GM12878 (cell line): ENCODE results near the gene SRD5A1. TPM values are rescaled to one million over a fixed set of nuclear protein-coding genes. Genes with fewer than 3 reads are reported as not detected.

Experiments
- BHLHE40 ChIP-seq, 2 experiments: fragments of 450-650 bp in 1 of 2; IDR thresholded peaks; 2 replicates each; pipeline ENCODE4 v1.6.1; 2011 to 2017; ENCODE audit warnings: low read depth in 2 of 2, borderline replicate concordance in 1 of 2, improper control_type of control experiment in 1 of 2, low read length in 1 of 2, mild to moderate bottlenecking in 1 of 2
- CEBPB ChIP-seq, 2 experiments: fragments of 150-350 bp in 1 of 2; IDR thresholded peaks; 2 replicates each; pipeline ENCODE4 v1.6.1; 2012 to 2014; ENCODE audit warnings: low read depth in 2 of 2, low read length in 2 of 2, borderline replicate concordance in 1 of 2, inconsistent platforms in 1 of 2
- EED ChIP-seq: sonication (generic); IDR thresholded peaks from 2 replicates; pipeline ENCODE4 v1.6.1; 2016; ENCODE audit warnings: antibody characterized with exemption, low read depth
- IKZF2 ChIP-seq, 2 experiments: fragments of 450-650 bp; IDR thresholded peaks; 2 replicates each; pipeline ENCODE4 v1.6.1; 2017; ENCODE audit warnings: mild to moderate bottlenecking in 2 of 2, moderate library complexity in 2 of 2
- MYC ChIP-seq: IDR thresholded peaks from 2 replicates; pipeline ENCODE4 v1.6.1; 2011; ENCODE audit warnings: mild to moderate bottlenecking, low read length, moderate library complexity, inconsistent platforms; ENCODE audit not compliant: insufficient read depth, insufficient replicate concordance, insufficient read length, severe bottlenecking
- NR2F1 ChIP-seq: fragments of 450-650 bp; conservative IDR thresholded peaks from 2 replicates; pipeline ENCODE4 v1.6.1; 2017; ENCODE audit warnings: mild to moderate bottlenecking
- PAX5 ChIP-seq: IDR thresholded peaks from 2 replicates; pipeline ENCODE4 v1.6.1; 2011; ENCODE audit warnings: low read depth, low read length, borderline replicate concordance
- POU2F2 ChIP-seq: IDR thresholded peaks from 3 replicates; pipeline ENCODE4 v1.6.1; 2011; ENCODE audit warnings: low read depth, mild to moderate bottlenecking, low read length, borderline replicate concordance
- RUNX3 ChIP-seq: IDR thresholded peaks from 2 replicates; pipeline ENCODE4 v1.6.1; 2012; ENCODE audit warnings: low read length, inconsistent platforms
- SMAD5 ChIP-seq: IDR thresholded peaks from 2 replicates; pipeline ENCODE4 v1.6.1; 2016; ENCODE audit warnings: antibody characterized with exemption, low read depth
- TARDBP ChIP-seq: IDR thresholded peaks from 2 replicates; pipeline ENCODE4 v1.6.1; 2016; ENCODE audit warnings: borderline replicate concordance
- ZBED1 ChIP-seq: IDR thresholded peaks from 2 replicates; pipeline ENCODE4 v1.6.1; 2016; ENCODE audit warnings: borderline replicate concordance
- ZNF217 ChIP-seq: fragments of 450-650 bp; IDR thresholded peaks from 2 replicates; pipeline ENCODE4 v1.6.1; 2017; ENCODE audit warnings: antibody characterized with exemption, mild to moderate bottlenecking
- ZNF24 ChIP-seq: fragments of 450-650 bp; IDR thresholded peaks from 2 replicates; pipeline ENCODE4 v1.6.1; 2017; ENCODE audit warnings: antibody characterized with exemption, mild to moderate bottlenecking
- polyA plus RNA-seq, 11 experiments: library from polyadenylated mRNA; depleted of rRNA in 4 of 11; unstranded in 6 of 11; stranded (reverse) in 5 of 11; fragments of >200 nt; fragmentation: Nextera tagmentation in 4 of 11; fragmentation: Illumina TruSeq in 1 of 11; extraction: Ambion mirVana in 4 of 11; extraction: Trizol in 1 of 11; gene quantifications; 1 replicate in 1 of 11; 2 replicates in 10 of 11; pipeline versions ENCODE4 v1.2.1 to v1.2.3, GENCODE V29; 2011 to 2016; ENCODE audit warnings: inconsistent platforms in 2 of 11, missing spikeins in 2 of 11, low read depth in 1 of 11
- total RNA-seq, 4 experiments: library from RNA; depleted of rRNA in 3 of 4; stranded (reverse); fragments of >200 nt in 3 of 4; fragmentation: Illumina TruSeq in 1 of 4; extraction: Trizol in 1 of 4; gene quantifications; 2 replicates each; pipeline versions ENCODE4 v1.2.1 to v1.2.3, GENCODE V29; 2013 to 2021
- TF ChIP-seq, protein P1 (sequence below): fragments of 450-650 bp; IDR thresholded peaks from 2 replicates; pipeline ENCODE4 v1.6.1; 2016; ENCODE audit warnings: mild to moderate bottlenecking
- TF ChIP-seq, protein P2 (sequence below): IDR thresholded peaks from 2 replicates; pipeline ENCODE4 v1.6.1; 2011; ENCODE audit warnings: low read depth, low read length, improper control_type of control experiment, borderline replicate concordance
- TF ChIP-seq, protein P3 (sequence below): IDR thresholded peaks from 2 replicates; pipeline ENCODE4 v1.6.1; 2012; ENCODE audit warnings: mild to moderate bottlenecking, low read depth, low read length
- TF ChIP-seq, protein P4 (sequence below): fragments of 450-650 bp; IDR thresholded peaks from 2 replicates; pipeline ENCODE4 v1.6.1; 2017; ENCODE audit warnings: antibody characterized with exemption, mild to moderate bottlenecking, moderate library complexity
- TF ChIP-seq, protein P5 (sequence below): fragments of 450-650 bp; IDR thresholded peaks from 2 replicates; pipeline ENCODE4 v1.6.1; 2017; ENCODE audit warnings: borderline replicate concordance

SRD5A1 gene
- total and polyA plus RNA-seq, 10 of the 15 experiments (the other 5 are each of a cell fraction or from before 2014, with no cell fraction given) = 0.76 to 20.1 (median 12.3) TPM

DNA sequence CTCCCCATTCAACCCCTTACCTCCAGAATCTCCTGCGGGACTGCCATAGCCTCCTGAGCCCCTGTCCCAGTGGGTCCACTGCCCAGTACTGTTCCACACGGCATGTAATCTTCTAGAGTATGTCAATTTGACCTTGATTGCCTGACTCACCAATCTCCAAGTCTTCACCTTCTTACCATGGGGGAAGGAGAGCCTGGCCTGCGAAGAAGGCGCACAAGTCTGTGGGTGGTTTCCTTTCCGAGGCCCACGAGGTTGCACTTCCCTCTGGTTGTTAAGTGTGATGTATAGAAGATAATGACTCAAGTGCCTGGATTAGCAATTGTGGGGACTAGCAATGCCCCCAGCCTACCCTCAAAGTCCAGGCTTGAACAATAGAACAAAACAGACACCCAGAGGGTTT lies 71.8 kb downstream of the SRD5A1 start (continued):
- TF ChIP-seq, protein P1, sequence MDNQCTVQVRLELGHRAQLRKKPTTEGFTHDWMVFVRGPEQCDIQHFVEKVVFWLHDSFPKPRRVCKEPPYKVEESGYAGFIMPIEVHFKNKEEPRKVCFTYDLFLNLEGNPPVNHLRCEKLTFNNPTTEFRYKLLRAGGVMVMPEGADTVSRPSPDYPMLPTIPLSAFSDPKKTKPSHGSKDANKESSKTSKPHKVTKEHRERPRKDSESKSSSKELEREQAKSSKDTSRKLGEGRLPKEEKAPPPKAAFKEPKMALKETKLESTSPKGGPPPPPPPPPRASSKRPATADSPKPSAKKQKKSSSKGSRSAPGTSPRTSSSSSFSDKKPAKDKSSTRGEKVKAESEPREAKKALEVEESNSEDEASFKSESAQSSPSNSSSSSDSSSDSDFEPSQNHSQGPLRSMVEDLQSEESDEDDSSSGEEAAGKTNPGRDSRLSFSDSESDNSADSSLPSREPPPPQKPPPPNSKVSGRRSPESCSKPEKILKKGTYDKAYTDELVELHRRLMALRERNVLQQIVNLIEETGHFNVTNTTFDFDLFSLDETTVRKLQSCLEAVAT = 0 out of 2 replicates have a peak, but pooled peaks have one; percentile 24
- TF ChIP-seq ZNF217 = no peak
- no peak for TF ChIP-seq CEBPB (IDR thresholded peaks at IDR 0.05; ENCODE audit: borderline replicate concordance in 1 of 2, low read depth in 2 of 2, low read length in 2 of 2)
- peak; percentile 61 to 68; a peak in 3 of 4 replicates for TF ChIP-seq IKZF2 (IDR thresholded peaks at IDR 0.05)
- no peak for TF ChIP-seq MYC
- TF ChIP-seq RUNX3 = peak; percentile 62
- TF ChIP-seq ZBED1 = no peak
- TF ChIP-seq BHLHE40 (IDR thresholded peaks at IDR 0.05; ENCODE audit: borderline replicate concordance in 1 of 2, low read depth in 2 of 2, low read length in 1 of 2) = peak in 1 of 2 experiments; percentile 40; a peak in 1 of 4 replicates
- TF ChIP-seq ZNF24 = no peak
- no peak for TF ChIP-seq POU2F2
- TF ChIP-seq, protein P2, sequence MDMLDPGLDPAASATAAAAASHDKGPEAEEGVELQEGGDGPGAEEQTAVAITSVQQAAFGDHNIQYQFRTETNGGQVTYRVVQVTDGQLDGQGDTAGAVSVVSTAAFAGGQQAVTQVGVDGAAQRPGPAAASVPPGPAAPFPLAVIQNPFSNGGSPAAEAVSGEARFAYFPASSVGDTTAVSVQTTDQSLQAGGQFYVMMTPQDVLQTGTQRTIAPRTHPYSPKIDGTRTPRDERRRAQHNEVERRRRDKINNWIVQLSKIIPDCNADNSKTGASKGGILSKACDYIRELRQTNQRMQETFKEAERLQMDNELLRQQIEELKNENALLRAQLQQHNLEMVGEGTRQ = no peak
- TF ChIP-seq NR2F1 = no peak
- TF ChIP-seq, protein P3, sequence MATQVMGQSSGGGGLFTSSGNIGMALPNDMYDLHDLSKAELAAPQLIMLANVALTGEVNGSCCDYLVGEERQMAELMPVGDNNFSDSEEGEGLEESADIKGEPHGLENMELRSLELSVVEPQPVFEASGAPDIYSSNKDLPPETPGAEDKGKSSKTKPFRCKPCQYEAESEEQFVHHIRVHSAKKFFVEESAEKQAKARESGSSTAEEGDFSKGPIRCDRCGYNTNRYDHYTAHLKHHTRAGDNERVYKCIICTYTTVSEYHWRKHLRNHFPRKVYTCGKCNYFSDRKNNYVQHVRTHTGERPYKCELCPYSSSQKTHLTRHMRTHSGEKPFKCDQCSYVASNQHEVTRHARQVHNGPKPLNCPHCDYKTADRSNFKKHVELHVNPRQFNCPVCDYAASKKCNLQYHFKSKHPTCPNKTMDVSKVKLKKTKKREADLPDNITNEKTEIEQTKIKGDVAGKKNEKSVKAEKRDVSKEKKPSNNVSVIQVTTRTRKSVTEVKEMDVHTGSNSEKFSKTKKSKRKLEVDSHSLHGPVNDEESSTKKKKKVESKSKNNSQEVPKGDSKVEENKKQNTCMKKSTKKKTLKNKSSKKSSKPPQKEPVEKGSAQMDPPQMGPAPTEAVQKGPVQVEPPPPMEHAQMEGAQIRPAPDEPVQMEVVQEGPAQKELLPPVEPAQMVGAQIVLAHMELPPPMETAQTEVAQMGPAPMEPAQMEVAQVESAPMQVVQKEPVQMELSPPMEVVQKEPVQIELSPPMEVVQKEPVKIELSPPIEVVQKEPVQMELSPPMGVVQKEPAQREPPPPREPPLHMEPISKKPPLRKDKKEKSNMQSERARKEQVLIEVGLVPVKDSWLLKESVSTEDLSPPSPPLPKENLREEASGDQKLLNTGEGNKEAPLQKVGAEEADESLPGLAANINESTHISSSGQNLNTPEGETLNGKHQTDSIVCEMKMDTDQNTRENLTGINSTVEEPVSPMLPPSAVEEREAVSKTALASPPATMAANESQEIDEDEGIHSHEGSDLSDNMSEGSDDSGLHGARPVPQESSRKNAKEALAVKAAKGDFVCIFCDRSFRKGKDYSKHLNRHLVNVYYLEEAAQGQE = no peak
- TF ChIP-seq EED = peak; percentile 27; the same call in 1 of the 2 replicates
- TF ChIP-seq PAX5 = peak; percentile 62; the same call in 1 of the 2 replicates
- no peak for TF ChIP-seq SMAD5
- no peak for TF ChIP-seq TARDBP
- TF ChIP-seq, protein P4, sequence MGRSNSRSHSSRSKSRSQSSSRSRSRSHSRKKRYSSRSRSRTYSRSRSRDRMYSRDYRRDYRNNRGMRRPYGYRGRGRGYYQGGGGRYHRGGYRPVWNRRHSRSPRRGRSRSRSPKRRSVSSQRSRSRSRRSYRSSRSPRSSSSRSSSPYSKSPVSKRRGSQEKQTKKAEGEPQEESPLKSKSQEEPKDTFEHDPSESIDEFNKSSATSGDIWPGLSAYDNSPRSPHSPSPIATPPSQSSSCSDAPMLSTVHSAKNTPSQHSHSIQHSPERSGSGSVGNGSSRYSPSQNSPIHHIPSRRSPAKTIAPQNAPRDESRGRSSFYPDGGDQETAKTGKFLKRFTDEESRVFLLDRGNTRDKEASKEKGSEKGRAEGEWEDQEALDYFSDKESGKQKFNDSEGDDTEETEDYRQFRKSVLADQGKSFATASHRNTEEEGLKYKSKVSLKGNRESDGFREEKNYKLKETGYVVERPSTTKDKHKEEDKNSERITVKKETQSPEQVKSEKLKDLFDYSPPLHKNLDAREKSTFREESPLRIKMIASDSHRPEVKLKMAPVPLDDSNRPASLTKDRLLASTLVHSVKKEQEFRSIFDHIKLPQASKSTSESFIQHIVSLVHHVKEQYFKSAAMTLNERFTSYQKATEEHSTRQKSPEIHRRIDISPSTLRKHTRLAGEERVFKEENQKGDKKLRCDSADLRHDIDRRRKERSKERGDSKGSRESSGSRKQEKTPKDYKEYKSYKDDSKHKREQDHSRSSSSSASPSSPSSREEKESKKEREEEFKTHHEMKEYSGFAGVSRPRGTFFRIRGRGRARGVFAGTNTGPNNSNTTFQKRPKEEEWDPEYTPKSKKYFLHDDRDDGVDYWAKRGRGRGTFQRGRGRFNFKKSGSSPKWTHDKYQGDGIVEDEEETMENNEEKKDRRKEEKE = no peak
- TF ChIP-seq, protein P5, sequence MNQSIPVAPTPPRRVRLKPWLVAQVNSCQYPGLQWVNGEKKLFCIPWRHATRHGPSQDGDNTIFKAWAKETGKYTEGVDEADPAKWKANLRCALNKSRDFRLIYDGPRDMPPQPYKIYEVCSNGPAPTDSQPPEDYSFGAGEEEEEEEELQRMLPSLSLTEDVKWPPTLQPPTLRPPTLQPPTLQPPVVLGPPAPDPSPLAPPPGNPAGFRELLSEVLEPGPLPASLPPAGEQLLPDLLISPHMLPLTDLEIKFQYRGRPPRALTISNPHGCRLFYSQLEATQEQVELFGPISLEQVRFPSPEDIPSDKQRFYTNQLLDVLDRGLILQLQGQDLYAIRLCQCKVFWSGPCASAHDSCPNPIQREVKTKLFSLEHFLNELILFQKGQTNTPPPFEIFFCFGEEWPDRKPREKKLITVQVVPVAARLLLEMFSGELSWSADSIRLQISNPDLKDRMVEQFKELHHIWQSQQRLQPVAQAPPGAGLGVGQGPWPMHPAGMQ = no peak
